Ascending aorta (tissue), 2 donors: Measurements from ENCODE around the gene ZNF235. TPM values are rescaled to one million over a fixed set of nuclear protein-coding genes. Genes with fewer than 3 reads are reported as not detected.
"Not testable (repeated sequence)": the region's sequence is repeated elsewhere in the genome, so short reads cannot be mapped to it uniquely, and the experiment has no call there.

ENCODE experiments used
- DNase-seq, 2 donors: peaks; one replicate each; pipeline ENCODE4 v3.0.0-alpha.2; 2019; ENCODE audit warnings: low spot score in 2 of 2
- H3K27ac ChIP-seq, 2 donors: fragments of 200-600 bp; sonication (generic); one replicate each; pipeline ENCODE4 v1.5.1; 2016 to 2017; ENCODE audit warnings: mild to moderate bottlenecking in 1 of 2
- H3K27me3 ChIP-seq: fragments of 200-600 bp; sonication (generic); one replicate; pipeline ENCODE4 v1.5.1; 2017
- H3K36me3 ChIP-seq, 2 donors: fragments of 200-600 bp; sonication (generic); one replicate each; pipeline ENCODE4 v1.5.1; 2016
- H3K4me1 ChIP-seq, 2 donors: fragments of 200-600 bp; sonication (generic); one replicate each; pipeline ENCODE4 v1.5.1; 2016 to 2017; ENCODE audit warnings: mild to moderate bottlenecking in 1 of 2
- H3K4me3 ChIP-seq, 2 donors: fragments of 200-600 bp; sonication (generic); one replicate each; pipeline ENCODE4 v1.5.1; 2016 to 2017; ENCODE audit warnings: mild to moderate bottlenecking in 1 of 2
- H3K9me3 ChIP-seq, 2 donors: fragments of 200-600 bp; sonication (generic); one replicate each; pipeline ENCODE4 v1.5.1; 2016
- CTCF ChIP-seq, 3 experiments: fragments of 200-600 bp in 2 of 3; fragments of 450-650 bp in 1 of 3; sonication (generic) in 2 of 3; IDR thresholded peaks; one replicate each; pipeline ENCODE4 v1.5.1; 2016 to 2019; ENCODE audit warnings: antibody characterized with exemption in 3 of 3, mild to moderate bottlenecking in 1 of 3, moderate library complexity in 1 of 3
- intact Hi-C: fragments of 100-400 bp; cut with DNase I; formaldehyde crosslinking; loops from one replicate; pipeline ENCODE4 v1.15.1; 2023
- total RNA-seq: library from RNA; depleted of rRNA; stranded (reverse); fragments of >200 nt; gene quantifications from one replicate; pipeline ENCODE4 v1.1.0, GENCODE V29; 2016

The ZNF235 gene
- total RNA-seq, 1 donor from 2014 or later = 6.6 TPM

GRCh38 chr19:44258136-44258535 lies 46.7 kb downstream of the ZNF235 start:
- no peaks in the 10 kb centered on the region for H3K27me3 ChIP-seq
- H3K36me3 ChIP-seq = peaks cover 2 to 4% of the 10 kb centered on the region in 2 donors
- no peak for DNase-seq
- intact Hi-C loops = no loop called here
- H3K27ac ChIP-seq = no peak overlapping the region
- H3K9me3 ChIP-seq = peaks cover 70 to 100% of the 10 kb centered on the region in 2 donors
- no peak for TF ChIP-seq CTCF (IDR thresholded peaks at IDR 0.05)
- H3K4me3 ChIP-seq = no peak overlapping the region
- no peaks in the 10 kb centered on the region for H3K4me1 ChIP-seq

- H3K27ac ChIP-seq = no peak overlapping the region
- DNase-seq = no peak
- no peak for TF ChIP-seq CTCF (IDR thresholded peaks at IDR 0.05)
- H3K36me3 ChIP-seq = no peaks in the 10 kb centered on the region
- H3K4me1 ChIP-seq = no peaks in the 10 kb centered on the region
- intact Hi-C loops = no loop called here
- no peaks in the 10 kb centered on the region for H3K27me3 ChIP-seq
- peaks cover 85 to 100% of the 10 kb centered on the region in 2 donors for H3K9me3 ChIP-seq
- no peak overlapping the region for H3K4me3 ChIP-seq
Measured at GRCh38 chr19:44255705-44256411, 49.0 kb downstream of the ZNF235 start.

GRCh38 chr19:44254496-44254895 lies 50.3 kb downstream of the ZNF235 start:
- Histone ChIP-seq H3K4me3 (no peak overlapping the region), H3K27me3 (no peaks in the 10 kb centered on the region), H3K4me1 (no peaks in the 10 kb centered on the region), H3K9me3 (peaks cover 88 to 100% of the 10 kb centered on the region in 2 donors), H3K27ac (no peak overlapping the region), H3K36me3 (peaks cover 2 to 3% of the 10 kb centered on the region in 2 donors)
- no peak for TF ChIP-seq CTCF (IDR thresholded peaks at IDR 0.05)
- DNase-seq = no peak
- intact Hi-C loops = no loop called here

GRCh38 chr19:44253392-44253791 lies 51.4 kb downstream of the ZNF235 start:
- H3K4me1 ChIP-seq, H3K27me3 ChIP-seq, H3K4me3 ChIP-seq, H3K27ac ChIP-seq, intact Hi-C loops, DNase-seq: not testable (repeated sequence)
- peaks cover 5 to 14% of the 10 kb centered on the region in 2 donors for H3K36me3 ChIP-seq
- peaks cover 95 to 100% of the 10 kb centered on the region in 2 donors for H3K9me3 ChIP-seq

- DNase-seq, H3K4me1 ChIP-seq, H3K27ac ChIP-seq, H3K27me3 ChIP-seq, H3K4me3 ChIP-seq, intact Hi-C loops: not testable (repeated sequence)
- Histone ChIP-seq H3K9me3 (peaks cover 95 to 100% of the 10 kb centered on the region in 2 donors), H3K36me3 (peaks cover 12 to 25% of the 10 kb centered on the region in 2 donors)
Measured at GRCh38 chr19:44252332-44252731, 52.5 kb downstream of the ZNF235 start.

GRCh38 chr19:44236384-44236783 lies 68.4 kb downstream of the ZNF235 start:
- H3K36me3 ChIP-seq = peaks cover 60 to 86% of the 10 kb centered on the region in 2 donors
- H3K4me3 ChIP-seq = peak overlapping the region in 1 of 2 donors; percentile 9
- intact Hi-C loops = no loop called here
- TF ChIP-seq CTCF (IDR thresholded peaks at IDR 0.05) = no peak
- no peaks in the 10 kb centered on the region for H3K4me1 ChIP-seq
- H3K27me3 ChIP-seq = no peaks in the 10 kb centered on the region
- peaks cover 93 to 100% of the 10 kb centered on the region in 2 donors for H3K9me3 ChIP-seq
- no peak for DNase-seq
- H3K27ac ChIP-seq = no peak overlapping the region

Other genes starting within 250 kb of the ZNF235 start
- gene ZNF284, start 232.9 kb downstream of the ZNF235 start, total RNA-seq = 0.21 TPM
- 119 TPM for gene ZNF224, start 210.7 kb downstream of the ZNF235 start, total RNA-seq
- 3.3 TPM for gene ZNF225, start 191.6 kb downstream of the ZNF235 start, total RNA-seq
- 7.9 TPM for gene ZNF234, start 163.5 kb downstream of the ZNF235 start, total RNA-seq
- gene ZNF226, start 139.9 kb downstream of the ZNF235 start, total RNA-seq = 4.7 TPM
- gene ZNF227, start 92.5 kb downstream of the ZNF235 start, total RNA-seq = 7.1 TPM
- not detected for gene ZNF233, start 45.1 kb downstream of the ZNF235 start, total RNA-seq
- 0.11 TPM for gene ZNF112, start 51.7 kb upstream of the ZNF235 start, total RNA-seq
- gene ZNF285, start 96.6 kb upstream of the ZNF235 start, total RNA-seq = not detected
- gene ZNF229, start 143.4 kb upstream of the ZNF235 start, total RNA-seq = 2.1 TPM
- 10.9 TPM for gene ZNF180, start 195.5 kb upstream of the ZNF235 start, total RNA-seq
- not detected for gene CEACAM20, start 224.7 kb upstream of the ZNF235 start, total RNA-seq